Stimulated activated CD4-positive, alpha-beta T cell treated with anti-CD3 and anti-CD28 coated beads, Interleukin-1b, Interleukin-23, amount 100 ng/mL, for 4 hours (primary cell): ENCODE measurements around the gene PDF.

Experiments
- DNase-seq, 2 donors: peaks; one replicate each; pipeline ENCODE4 v3.0.0-alpha.2; 2020; ENCODE audit warnings: low read depth in 2 of 2

The PDF gene

GRCh38 chr16:69339289-69340094 is 9.1 kb upstream of the PDF start, which contains the start of the genes COG8 and NIP7:
COG8 (minus strand) TSS chr16:69339564; CDS start chr16:69339552, 12 bp downstream.
NIP7 (plus strand) TSS chr16:69339772; CDS start chr16:69339830, 58 bp downstream.
- peak; percentile 84 to 86 for DNase-seq

GRCh38 chr16:69338557-69339288 is 8.3 kb upstream of the PDF start:
- no peak for DNase-seq

- DNase-seq, result no peak
These were observed 4.3 kb upstream of the PDF start for GRCh38 chr16:69334696-69335095.

GRCh38 chr16:69329369-69330285 is 761 bp downstream of the PDF start:
- peak; percentile 48 for DNase-seq

GRCh38 chr16:69328854-69329316 is 1.5 kb downstream of the PDF start:
- no peak for DNase-seq

- no peak for DNase-seq
These were observed 2.6 kb downstream of the PDF start for GRCh38 chr16:69327585-69328310.

- DNase-seq, result no peak
These were observed 4.1 kb downstream of the PDF start for GRCh38 chr16:69326172-69326873.

GRCh38 chr16:69325784-69326171 is 4.6 kb downstream of the PDF start:
- DNase-seq, result no peak

- no peak for DNase-seq
These were observed 5.7 kb downstream of the PDF start for GRCh38 chr16:69324585-69325253.

GRCh38 chr16:69324013-69324531 is 6.3 kb downstream of the PDF start:
- no peak for DNase-seq

- DNase-seq, result no peak
These were observed 7.0 kb downstream of the PDF start for GRCh38 chr16:69323415-69323814.

GRCh38 chr16:69322343-69322742 is 8.0 kb downstream of the PDF start:
- DNase-seq, result no peak

GRCh38 chr16:69321080-69321479 is 9.3 kb downstream of the PDF start:
- DNase-seq, result no peak

- DNase-seq, result no peak
These were observed 9.7 kb downstream of the PDF start for GRCh38 chr16:69320740-69321073.

- DNase-seq, result no peak
These were observed 10.3 kb downstream of the PDF start for GRCh38 chr16:69319826-69320739.

GRCh38 chr16:69319381-69319780 is 11.0 kb downstream of the PDF start:
- DNase-seq, result no peak

GRCh38 chr16:69318911-69319289 is 11.5 kb downstream of the PDF start:
- DNase-seq, result no peak

- no peak for DNase-seq
These were observed 12.0 kb downstream of the PDF start for GRCh38 chr16:69318177-69318910.
